H9 (cell line): ENCODE data around the gene GALNT17. TPM values are rescaled to one million over a fixed set of nuclear protein-coding genes. Genes with fewer than 3 reads are reported as not detected.
A peak's percentile ranks its signal among the peaks of the same experiment; 100 is the strongest.

ENCODE experiments used
- DNase-seq: peaks from one replicate; pipeline ENCODE4 v3.0.0-alpha.2; 2017
- H2AFZ ChIP-seq: one replicate; pipeline ENCODE4 v1.6.1; 2013; ENCODE audit warnings: mild to moderate bottlenecking, low read length, control low read depth, moderate library complexity
- H2AK5ac ChIP-seq: 2 replicates; pipeline ENCODE4 v1.6.1; 2013; ENCODE audit warnings: low read length, control low read depth, mixed read lengths; ENCODE audit not compliant: insufficient read length
- H2BK120ac ChIP-seq: one replicate; pipeline ENCODE4 v1.6.1; 2013; ENCODE audit warnings: low read depth, mild to moderate bottlenecking, low read length, control low read depth, inconsistent platforms; ENCODE audit not compliant: poor library complexity, severe bottlenecking
- H2BK12ac ChIP-seq: 2 replicates; pipeline ENCODE4 v1.6.1; 2013; ENCODE audit warnings: low read length, control low read depth, mixed read lengths, low read depth; ENCODE audit not compliant: insufficient read length
- H2BK15ac ChIP-seq: 2 replicates; pipeline ENCODE4 v1.6.1; 2013; ENCODE audit warnings: low read depth, low read length, control low read depth
- H2BK20ac ChIP-seq: one replicate; pipeline ENCODE4 v1.6.1; 2013; ENCODE audit warnings: low read depth, mild to moderate bottlenecking, low read length, control low read depth, inconsistent platforms; ENCODE audit not compliant: poor library complexity, severe bottlenecking
- H2BK5ac ChIP-seq: 2 replicates; pipeline ENCODE4 v1.6.1; 2013; ENCODE audit warnings: low read length, control low read depth, mixed read lengths; ENCODE audit not compliant: insufficient read length
- H3K14ac ChIP-seq: 2 replicates; pipeline ENCODE4 v1.6.1; 2013; ENCODE audit warnings: low read length, control low read depth; ENCODE audit not compliant: insufficient read depth
- H3K18ac ChIP-seq: 2 replicates; pipeline ENCODE4 v1.6.1; 2013; ENCODE audit warnings: low read depth, mild to moderate bottlenecking, mixed read lengths, low read length, control low read depth; ENCODE audit not compliant: insufficient read length
- H3K23ac ChIP-seq: 2 replicates; pipeline ENCODE4 v1.6.1; 2013; ENCODE audit warnings: low read length, control low read depth, mixed read lengths, low read depth; ENCODE audit not compliant: insufficient read length
- H3K23me2 ChIP-seq: 2 replicates; pipeline ENCODE4 v1.6.1; 2013; ENCODE audit warnings: low read depth, mild to moderate bottlenecking, mixed read lengths, low read length, control low read depth; ENCODE audit not compliant: insufficient read length, poor library complexity, severe bottlenecking
- H3K27ac ChIP-seq: 2 replicates; pipeline ENCODE4 v1.5.1; 2013; ENCODE audit warnings: low read length, control low read depth, mixed read lengths, low read depth; ENCODE audit not compliant: insufficient read length
- H3K27me3 ChIP-seq: 2 replicates; pipeline ENCODE4 v1.6.1; 2013; ENCODE audit warnings: low read length, control low read depth, inconsistent platforms; ENCODE audit not compliant: insufficient read depth
- H3K4ac ChIP-seq: 2 replicates; pipeline ENCODE4 v1.6.1; 2013; ENCODE audit warnings: low read depth, mild to moderate bottlenecking, control low read depth, inconsistent platforms, low read length, moderate library complexity
- H3K4me1 ChIP-seq: 2 replicates; pipeline ENCODE4 v1.6.1; 2013; ENCODE audit warnings: low read length, control low read depth, inconsistent platforms; ENCODE audit not compliant: insufficient read depth
- H3K4me2 ChIP-seq: 2 replicates; pipeline ENCODE4 v1.6.1; 2013; ENCODE audit warnings: low read length, control low read depth, mixed read lengths; ENCODE audit not compliant: insufficient read length, insufficient read depth
- H3K56ac ChIP-seq: 2 replicates; pipeline ENCODE4 v1.6.1; 2013; ENCODE audit warnings: low read depth, mild to moderate bottlenecking, mixed read lengths, low read length, control low read depth; ENCODE audit not compliant: insufficient read length
- H3K79me1 ChIP-seq: 2 replicates; pipeline ENCODE4 v1.6.1; 2013; ENCODE audit warnings: low read depth, mild to moderate bottlenecking, moderate library complexity, low read length, control low read depth, inconsistent platforms; ENCODE audit not compliant: insufficient read depth, poor library complexity, severe bottlenecking
- H3K79me2 ChIP-seq: 2 replicates; pipeline ENCODE4 v1.6.1; 2013; ENCODE audit warnings: low read length, control low read depth, inconsistent platforms; ENCODE audit not compliant: insufficient read depth
- H3K9ac ChIP-seq: 2 replicates; pipeline ENCODE4 v1.6.1; 2013; ENCODE audit warnings: low read length, control low read depth, mixed read lengths; ENCODE audit not compliant: insufficient read length; ENCODE audit errors: extremely low read depth
- H3K9me3 ChIP-seq: one replicate; pipeline ENCODE4 v1.6.1; 2013; ENCODE audit warnings: low read depth, low read length, inconsistent platforms; ENCODE audit not compliant: control insufficient read depth
- H3T11ph ChIP-seq: one replicate; pipeline ENCODE4 v1.6.1; 2013; ENCODE audit warnings: mild to moderate bottlenecking, low read length, control low read depth, inconsistent platforms
- H4K20me1 ChIP-seq: one replicate; pipeline ENCODE4 v1.6.1; 2013; ENCODE audit not compliant: control insufficient read depth, insufficient read length, insufficient read depth
- H4K5ac ChIP-seq: 2 replicates; pipeline ENCODE4 v1.6.1; 2013; ENCODE audit warnings: low read depth, mild to moderate bottlenecking, mixed read lengths, low read length, control low read depth; ENCODE audit not compliant: insufficient read length
- H4K8ac ChIP-seq: replicated peaks from 2 replicates; pipeline ENCODE4 v1.6.1; 2013; ENCODE audit warnings: low read length, control low read depth, mixed read lengths, low read depth; ENCODE audit not compliant: insufficient read length
- H4K91ac ChIP-seq: 2 replicates; pipeline ENCODE4 v1.6.1; 2013; ENCODE audit warnings: low read depth, mild to moderate bottlenecking, moderate library complexity, mixed read lengths, low read length, control low read depth; ENCODE audit not compliant: insufficient read length
- H3K27ac Mint-ChIP-seq, 3 experiments: 2 replicates in 2 of 3; 3 replicates in 1 of 3; pipeline ENCODE4 v1.8.0; 2020 to 2021; ENCODE audit warnings: mixed read lengths in 3 of 3, mild to moderate bottlenecking in 1 of 3, moderate library complexity in 1 of 3
- H3K27me3 Mint-ChIP-seq: 2 replicates; pipeline ENCODE4 v1.8.0; 2021; ENCODE audit warnings: low read depth, mild to moderate bottlenecking, moderate library complexity, mixed read lengths
- H3K36me3 Mint-ChIP-seq, 3 experiments: 2 replicates in 2 of 3; 3 replicates in 1 of 3; pipeline ENCODE4 v1.8.0; 2020 to 2021; ENCODE audit warnings: low read depth in 3 of 3, mixed read lengths in 3 of 3; ENCODE audit not compliant: insufficient read depth in 1 of 3
- H3K4me1 Mint-ChIP-seq, 2 experiments: 2 replicates each; pipeline ENCODE4 v1.8.0; 2020; ENCODE audit warnings: mixed read lengths in 2 of 2
- H3K4me3 Mint-ChIP-seq, 2 experiments: 2 replicates in 1 of 2; 3 replicates in 1 of 2; pipeline ENCODE4 v1.8.0; 2020 to 2021; ENCODE audit warnings: mild to moderate bottlenecking in 2 of 2, mixed read lengths in 2 of 2, moderate library complexity in 1 of 2
- H3K9me3 Mint-ChIP-seq, 2 experiments: 2 replicates in 1 of 2; 3 replicates in 1 of 2; pipeline ENCODE4 v1.8.0; 2020; ENCODE audit warnings: mild to moderate bottlenecking in 2 of 2, mixed read lengths in 2 of 2, moderate library complexity in 1 of 2
- WGBS: extraction: QIAGEN DNeasy Blood & Tissue Kit; methylation state at CpG from one replicate; pipeline ENCODE4 v1.1.7; 2013; ENCODE audit warnings: missing lambda C conversion rate, low lambda C conversion rate, mixed read lengths; ENCODE audit not compliant: insufficient read length; ENCODE audit errors: extremely low coverage; 5-methylcytosine and 5-hydroxymethylcytosine counted together
- total RNA-seq: library from RNA; stranded (reverse); gene quantifications from 2 replicates; pipeline ENCODE4 v1.2.1, GENCODE V29; 2021
- TF ChIP-seq, protein P1 (sequence below): fragments of 200-600 bp; sonication (generic); conservative IDR thresholded peaks from 3 replicates; pipeline ENCODE4 v1.8.0; 2021; ENCODE audit warnings: antibody characterized with exemption, mild to moderate bottlenecking

Gene GALNT17
- total RNA-seq, 1 experiment from 2014 or later = 43.2 TPM

DNA sequence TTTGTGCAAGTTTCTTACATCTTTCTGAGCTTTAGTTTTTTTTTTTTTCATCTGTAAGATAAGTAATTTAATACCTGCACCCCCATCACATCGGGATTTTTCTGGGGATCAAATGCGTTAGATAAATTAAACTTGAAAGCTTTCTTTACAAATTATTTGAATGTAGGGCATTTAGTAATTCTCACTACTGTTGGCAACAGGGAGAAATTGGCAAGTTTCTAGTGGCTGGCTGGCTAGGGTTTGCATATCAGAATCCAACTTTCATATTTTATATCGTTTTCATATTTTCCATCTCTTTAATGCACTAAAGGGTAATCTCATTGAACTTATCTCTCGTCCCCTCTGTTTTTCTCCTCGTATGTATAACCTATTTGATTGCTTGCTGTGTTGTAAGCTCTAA lies 412.9 kb downstream of the GALNT17 start:
- Histone ChIP-seq H4K5ac (no peak overlapping the region), H3K9ac (no peak overlapping the region), H2BK5ac (no peak overlapping the region), H3T11ph (no peak overlapping the region), H4K8ac (no peak overlapping the region), H3K23me2 (no peaks in the 10 kb centered on the region), H4K20me1 (no peaks in the 10 kb centered on the region), H3K27ac (no peak overlapping the region), H3K4me2 (no peak overlapping the region), H3K56ac (no peak overlapping the region), H2BK20ac (no peak overlapping the region), H3K23ac (no peak overlapping the region), H4K91ac (no peak overlapping the region), H3K4me1 (no peaks in the 10 kb centered on the region), H2AFZ (no peak overlapping the region), H2AK5ac (no peak overlapping the region), H3K27me3 (no peaks in the 10 kb centered on the region), H2BK120ac (no peak overlapping the region), H3K9me3 (no peaks in the 10 kb centered on the region), H3K79me1 (no peaks in the 10 kb centered on the region), H2BK12ac (no peak overlapping the region), H3K79me2 (no peaks in the 10 kb centered on the region), H3K4ac (no peak overlapping the region), H2BK15ac (no peak overlapping the region), H3K18ac (no peak overlapping the region), H3K14ac (no peak overlapping the region)
- no peak for DNase-seq
- TF ChIP-seq, protein P1, sequence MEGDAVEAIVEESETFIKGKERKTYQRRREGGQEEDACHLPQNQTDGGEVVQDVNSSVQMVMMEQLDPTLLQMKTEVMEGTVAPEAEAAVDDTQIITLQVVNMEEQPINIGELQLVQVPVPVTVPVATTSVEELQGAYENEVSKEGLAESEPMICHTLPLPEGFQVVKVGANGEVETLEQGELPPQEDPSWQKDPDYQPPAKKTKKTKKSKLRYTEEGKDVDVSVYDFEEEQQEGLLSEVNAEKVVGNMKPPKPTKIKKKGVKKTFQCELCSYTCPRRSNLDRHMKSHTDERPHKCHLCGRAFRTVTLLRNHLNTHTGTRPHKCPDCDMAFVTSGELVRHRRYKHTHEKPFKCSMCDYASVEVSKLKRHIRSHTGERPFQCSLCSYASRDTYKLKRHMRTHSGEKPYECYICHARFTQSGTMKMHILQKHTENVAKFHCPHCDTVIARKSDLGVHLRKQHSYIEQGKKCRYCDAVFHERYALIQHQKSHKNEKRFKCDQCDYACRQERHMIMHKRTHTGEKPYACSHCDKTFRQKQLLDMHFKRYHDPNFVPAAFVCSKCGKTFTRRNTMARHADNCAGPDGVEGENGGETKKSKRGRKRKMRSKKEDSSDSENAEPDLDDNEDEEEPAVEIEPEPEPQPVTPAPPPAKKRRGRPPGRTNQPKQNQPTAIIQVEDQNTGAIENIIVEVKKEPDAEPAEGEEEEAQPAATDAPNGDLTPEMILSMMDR = no peak
- peaks cover 9 to 13% of the 10 kb centered on the region in 2 experiments for H3K4me1 Mint-ChIP-seq
- no peak overlapping the region for H3K4me3 Mint-ChIP-seq
- peaks cover 11 to 20% (median 16%) of the 10 kb centered on the region in 3 experiments for H3K36me3 Mint-ChIP-seq
- peaks cover 0 to 17% of the 10 kb centered on the region in 2 experiments; a peak in 3 of 5 replicates for H3K9me3 Mint-ChIP-seq
- H3K27me3 Mint-ChIP-seq = no peaks in the 10 kb centered on the region
- WGBS = no CpG with 5 or more reads among the region's 5 CpGs
- H3K27ac Mint-ChIP-seq = peak overlapping the region in 1 of 3 experiments; percentile 16; a peak in 1 of 7 replicates
